Measurements from ENCODE around the gene TMCO5A. TPM values are rescaled to one million over a fixed set of nuclear protein-coding genes. Genes with fewer than 3 reads are reported as not detected.
A peak's percentile ranks its signal among the peaks of the same experiment; 100 is the strongest.

Gene TMCO5A
- total RNA-seq, 1 experiment from 2014 or later: not detected

DNA sequence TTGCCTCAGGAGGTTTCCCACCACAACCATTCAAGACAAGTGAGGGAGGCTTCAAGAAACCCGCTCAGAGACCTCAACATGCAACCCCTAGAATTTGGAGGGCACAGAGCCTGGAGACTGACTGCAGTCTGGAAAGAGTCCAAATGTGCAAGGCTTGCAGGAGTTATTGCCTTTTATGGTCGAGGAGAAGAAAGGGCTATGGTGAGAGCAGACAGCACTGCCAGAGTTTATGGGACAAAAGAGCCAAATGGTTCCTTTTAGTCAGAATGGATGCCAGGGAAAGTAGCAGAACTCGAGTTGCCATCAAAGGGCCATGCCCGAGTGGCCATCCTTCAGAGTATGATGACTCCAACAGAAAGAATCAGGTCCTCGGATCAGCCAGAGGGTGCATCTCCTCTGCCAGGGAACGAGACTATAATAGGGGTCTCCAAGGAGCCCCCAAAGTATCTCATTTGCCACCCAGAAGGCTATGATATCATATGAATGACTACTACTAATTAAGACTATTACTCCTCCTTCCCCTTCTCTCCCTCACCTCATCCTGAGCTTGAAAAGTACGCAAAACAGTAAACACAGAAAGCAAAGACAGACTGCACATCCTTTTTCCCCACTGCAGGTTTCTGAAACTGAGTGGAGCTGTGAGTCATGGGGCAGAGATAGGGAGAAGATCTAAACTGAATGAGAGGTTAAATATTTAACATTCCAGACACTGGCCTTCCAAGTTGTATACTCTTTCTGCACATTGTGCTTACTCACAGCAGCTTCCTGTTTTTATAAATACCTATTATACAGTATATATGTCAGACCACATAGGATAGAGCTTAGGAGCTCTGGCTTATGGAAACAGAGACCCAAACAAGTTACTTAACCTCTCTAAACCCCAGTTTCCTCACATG lies 33.9 kb upstream of the TMCO5A start:
- H3K27ac ChIP-seq (ENCODE audit: low read depth, low read length, poor library complexity, severe bottlenecking): no peak overlapping the region
- DNase-seq (ENCODE audit: low spot score): peak; percentile 14

DNA sequence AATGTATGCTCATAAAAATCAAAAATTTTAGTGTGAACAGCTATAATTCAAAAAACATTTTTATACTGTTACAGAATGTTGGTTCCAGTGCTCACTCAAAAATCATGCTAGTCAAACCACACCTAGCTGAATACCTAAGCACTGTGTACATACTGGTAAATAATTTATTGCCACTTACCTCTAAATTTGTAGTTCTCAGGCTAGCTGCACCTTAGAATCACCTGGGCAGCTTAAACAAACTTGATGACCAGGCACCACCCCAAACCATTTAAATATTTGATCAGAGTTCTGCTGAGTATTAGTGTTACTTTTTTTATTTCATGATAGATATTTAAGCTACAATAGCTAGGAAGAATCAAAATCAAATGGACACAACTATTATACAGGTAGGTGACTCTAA lies 32.3 kb upstream of the TMCO5A start:
- intact Hi-C loops (cut with micrococcal nuclease; ENCODE audit: unreplicated experiment): no loop called here
- BruUV-seq (replicated peaks): no TSS peak
- Histone ChIP-seq H3K4me1 (ENCODE audit: insufficient read depth, low read length, poor library complexity, severe bottlenecking) (no peaks in the 10 kb centered on the region), H3K27ac (ENCODE audit: low read depth, low read length, poor library complexity, severe bottlenecking) (no peak overlapping the region), H3K27me3 (replicated peaks; ENCODE audit: insufficient read depth, low read depth, low read length, poor library complexity) (no peaks in the 10 kb centered on the region), H3K4me3 (ENCODE audit: low read depth, low read length, poor library complexity, severe bottlenecking) (no peak overlapping the region), H3K36me3 (ENCODE audit: insufficient read depth, low read length, poor library complexity, severe bottlenecking) (no peaks in the 10 kb centered on the region), H3K9me3 (ENCODE audit: low read depth, low read length, poor library complexity, severe bottlenecking) (no peaks in the 10 kb centered on the region)
- DNase-seq (ENCODE audit: low spot score): no peak
- CTCF ChIA-PET: no interaction called here
- no peak for TF ChIP-seq EZH2 (IDR thresholded peaks at IDR 0.05; ENCODE audit: borderline replicate concordance, low read depth, low read length, poor library complexity, severe bottlenecking)
- TF ChIP-seq, protein P1, sequence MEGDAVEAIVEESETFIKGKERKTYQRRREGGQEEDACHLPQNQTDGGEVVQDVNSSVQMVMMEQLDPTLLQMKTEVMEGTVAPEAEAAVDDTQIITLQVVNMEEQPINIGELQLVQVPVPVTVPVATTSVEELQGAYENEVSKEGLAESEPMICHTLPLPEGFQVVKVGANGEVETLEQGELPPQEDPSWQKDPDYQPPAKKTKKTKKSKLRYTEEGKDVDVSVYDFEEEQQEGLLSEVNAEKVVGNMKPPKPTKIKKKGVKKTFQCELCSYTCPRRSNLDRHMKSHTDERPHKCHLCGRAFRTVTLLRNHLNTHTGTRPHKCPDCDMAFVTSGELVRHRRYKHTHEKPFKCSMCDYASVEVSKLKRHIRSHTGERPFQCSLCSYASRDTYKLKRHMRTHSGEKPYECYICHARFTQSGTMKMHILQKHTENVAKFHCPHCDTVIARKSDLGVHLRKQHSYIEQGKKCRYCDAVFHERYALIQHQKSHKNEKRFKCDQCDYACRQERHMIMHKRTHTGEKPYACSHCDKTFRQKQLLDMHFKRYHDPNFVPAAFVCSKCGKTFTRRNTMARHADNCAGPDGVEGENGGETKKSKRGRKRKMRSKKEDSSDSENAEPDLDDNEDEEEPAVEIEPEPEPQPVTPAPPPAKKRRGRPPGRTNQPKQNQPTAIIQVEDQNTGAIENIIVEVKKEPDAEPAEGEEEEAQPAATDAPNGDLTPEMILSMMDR (conservative IDR thresholded peaks at IDR 0.05; ENCODE audit: low read depth, low read length): no peak
- POLR2A ChIA-PET (ENCODE audit: low non-redundant PET): no interaction called here

More for the DNA sequence above, 33.9 kb upstream of the TMCO5A start:
- TF ChIP-seq EZH2 (IDR thresholded peaks at IDR 0.05; ENCODE audit: borderline replicate concordance, low read depth, low read length, poor library complexity, severe bottlenecking): no peak
- TF ChIP-seq, protein P1 (conservative IDR thresholded peaks at IDR 0.05; ENCODE audit: low read depth, low read length): no peak
- intact Hi-C loops (cut with micrococcal nuclease; ENCODE audit: unreplicated experiment): no loop called here
- H3K4me3 ChIP-seq (ENCODE audit: low read depth, low read length, poor library complexity, severe bottlenecking): no peak overlapping the region
- no peaks in the 10 kb centered on the region for H3K36me3 ChIP-seq (ENCODE audit: insufficient read depth, low read length, poor library complexity, severe bottlenecking)
- H3K27me3 ChIP-seq (replicated peaks; ENCODE audit: insufficient read depth, low read depth, low read length, poor library complexity): no peaks in the 10 kb centered on the region
- POLR2A ChIA-PET (ENCODE audit: low non-redundant PET): no interaction called here
- H3K4me1 ChIP-seq (ENCODE audit: insufficient read depth, low read length, poor library complexity, severe bottlenecking): no peaks in the 10 kb centered on the region
- BruUV-seq (replicated peaks): no TSS peak
- CTCF ChIA-PET: no interaction called here
- H3K9me3 ChIP-seq (ENCODE audit: low read depth, low read length, poor library complexity, severe bottlenecking): no peaks in the 10 kb centered on the region

DNA sequence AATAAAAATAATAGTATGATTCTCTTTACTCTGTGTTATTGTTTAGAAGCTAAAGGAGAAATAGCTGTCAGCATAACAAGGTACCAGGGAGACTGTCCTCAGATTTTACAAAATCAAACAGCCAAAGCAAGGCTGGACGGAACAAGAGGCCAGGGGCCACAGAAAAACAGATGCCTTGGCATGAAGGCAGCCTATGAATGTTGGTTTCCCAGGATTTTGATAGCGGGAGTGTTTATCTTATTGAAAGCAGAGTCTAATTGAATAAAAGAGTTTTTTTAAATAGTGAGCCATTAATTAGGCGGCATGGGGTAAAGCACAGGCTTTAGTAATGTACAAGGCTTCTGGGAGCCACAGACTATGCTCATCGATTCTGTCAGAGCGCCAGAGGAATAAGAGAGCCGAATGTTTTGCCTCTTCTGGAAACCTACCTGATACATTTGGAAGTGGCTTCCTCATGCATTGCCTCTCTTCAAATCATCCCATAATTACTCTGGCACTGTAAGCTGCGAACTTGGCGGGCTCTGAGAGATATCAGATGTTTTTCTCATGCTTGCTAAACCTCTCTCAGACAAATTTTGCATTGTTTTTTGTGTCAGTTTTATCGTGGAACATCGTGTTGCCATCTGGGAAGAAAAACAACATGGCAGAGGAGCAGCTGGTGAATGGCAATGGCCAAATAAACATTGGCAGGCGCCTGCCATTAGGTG lies 30.4 kb upstream of the TMCO5A start:
- CTCF ChIA-PET: no interaction called here
- intact Hi-C loops (cut with micrococcal nuclease; ENCODE audit: unreplicated experiment): no loop called here
- BruUV-seq (replicated peaks): no TSS peak
- H3K27ac ChIP-seq (ENCODE audit: low read depth, low read length, poor library complexity, severe bottlenecking): no peak overlapping the region
- H3K4me3 ChIP-seq (ENCODE audit: low read depth, low read length, poor library complexity, severe bottlenecking): no peak overlapping the region
- no peaks in the 10 kb centered on the region for H3K9me3 ChIP-seq (ENCODE audit: low read depth, low read length, poor library complexity, severe bottlenecking)
- no peaks in the 10 kb centered on the region for H3K27me3 ChIP-seq (replicated peaks; ENCODE audit: insufficient read depth, low read depth, low read length, poor library complexity)
- H3K36me3 ChIP-seq (ENCODE audit: insufficient read depth, low read length, poor library complexity, severe bottlenecking): no peaks in the 10 kb centered on the region
- POLR2A ChIA-PET (ENCODE audit: low non-redundant PET): no interaction called here
- no peaks in the 10 kb centered on the region for H3K4me1 ChIP-seq (ENCODE audit: insufficient read depth, low read length, poor library complexity, severe bottlenecking)
- TF ChIP-seq EZH2 (IDR thresholded peaks at IDR 0.05; ENCODE audit: borderline replicate concordance, low read depth, low read length, poor library complexity, severe bottlenecking): no peak
- TF ChIP-seq, protein P1 (conservative IDR thresholded peaks at IDR 0.05; ENCODE audit: low read depth, low read length): no peak
- no peak for DNase-seq (ENCODE audit: low spot score)
